ENCODE measurements around the gene CFAP45.

DNA sequence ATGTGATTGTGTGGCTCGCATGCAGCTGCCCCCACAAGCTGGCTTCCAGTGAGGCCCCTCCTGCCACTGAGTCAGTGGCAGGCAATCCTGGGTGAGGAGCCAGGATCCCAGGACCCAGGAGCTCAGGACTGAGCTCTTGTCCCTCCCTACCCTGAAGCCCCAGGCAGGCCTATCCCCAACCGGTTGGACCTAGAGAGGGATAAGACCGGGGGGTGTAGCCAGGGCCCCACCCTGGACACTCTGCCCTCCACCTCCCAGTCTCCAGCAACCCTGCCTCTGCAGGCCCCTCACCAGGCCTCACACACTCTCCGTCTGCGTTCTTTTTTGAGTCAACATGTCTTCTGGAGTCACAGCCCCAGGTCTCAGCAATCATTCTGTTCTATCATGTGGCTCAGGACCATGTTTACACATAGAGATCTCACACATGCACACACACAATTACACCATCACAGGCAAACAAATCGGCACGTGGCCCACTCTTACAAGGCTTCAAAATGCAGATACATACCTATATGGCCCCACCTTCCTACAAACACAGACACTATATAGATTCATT is 40.1 kb downstream of the CFAP45 start:
- TF ChIP-seq, protein P1, sequence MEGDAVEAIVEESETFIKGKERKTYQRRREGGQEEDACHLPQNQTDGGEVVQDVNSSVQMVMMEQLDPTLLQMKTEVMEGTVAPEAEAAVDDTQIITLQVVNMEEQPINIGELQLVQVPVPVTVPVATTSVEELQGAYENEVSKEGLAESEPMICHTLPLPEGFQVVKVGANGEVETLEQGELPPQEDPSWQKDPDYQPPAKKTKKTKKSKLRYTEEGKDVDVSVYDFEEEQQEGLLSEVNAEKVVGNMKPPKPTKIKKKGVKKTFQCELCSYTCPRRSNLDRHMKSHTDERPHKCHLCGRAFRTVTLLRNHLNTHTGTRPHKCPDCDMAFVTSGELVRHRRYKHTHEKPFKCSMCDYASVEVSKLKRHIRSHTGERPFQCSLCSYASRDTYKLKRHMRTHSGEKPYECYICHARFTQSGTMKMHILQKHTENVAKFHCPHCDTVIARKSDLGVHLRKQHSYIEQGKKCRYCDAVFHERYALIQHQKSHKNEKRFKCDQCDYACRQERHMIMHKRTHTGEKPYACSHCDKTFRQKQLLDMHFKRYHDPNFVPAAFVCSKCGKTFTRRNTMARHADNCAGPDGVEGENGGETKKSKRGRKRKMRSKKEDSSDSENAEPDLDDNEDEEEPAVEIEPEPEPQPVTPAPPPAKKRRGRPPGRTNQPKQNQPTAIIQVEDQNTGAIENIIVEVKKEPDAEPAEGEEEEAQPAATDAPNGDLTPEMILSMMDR (IDR thresholded peaks at IDR 0.05): no peak
- TF ChIP-seq POLR2AphosphoS5 (IDR thresholded peaks at IDR 0.05) (no peak), EP300 (IDR thresholded peaks at IDR 0.05; ENCODE audit: low read depth) (no peak), POLR2A (IDR thresholded peaks at IDR 0.05) (no peak)
